ENCODE results near the gene ZNF680.

DNA sequence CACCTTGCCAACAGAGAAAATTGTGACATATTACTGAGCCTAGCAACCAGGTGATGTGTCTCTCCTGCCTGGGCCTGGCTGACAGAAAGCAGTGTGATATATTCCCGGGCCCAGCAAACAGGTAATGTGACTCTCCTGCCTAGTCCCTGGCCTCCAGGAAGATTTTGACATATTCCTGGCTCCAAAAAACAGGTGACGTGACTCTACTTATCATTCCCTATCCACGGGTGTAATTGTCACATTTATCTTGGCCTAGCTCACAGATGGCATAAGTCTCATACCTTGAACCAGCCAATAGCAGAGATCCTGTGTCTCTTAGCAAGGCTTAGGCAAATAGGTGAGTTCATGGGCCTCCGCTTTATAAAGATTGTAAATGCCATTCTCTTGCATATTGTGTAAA is 49.6 kb upstream of the ZNF680 start:
- no peak for TF ChIP-seq CTCF (IDR thresholded peaks at IDR 0.05)
- TF ChIP-seq POLR2A (IDR thresholded peaks at IDR 0.05): no peak
